SK-N-SH treated with all-trans-retinoic acid at 6 μM for 48 hours (cell line): ENCODE results near the gene METTL8.

Experiments used
- ATAC-seq: fragments of 200-7000 bp; cut with Tn5 transposase; 3 replicates; pipeline ENCODE4 v1.9.1; 2020; ENCODE audit warnings: mild to moderate bottlenecking, moderate library complexity
- ARNTL ChIP-seq: fragments of 450-650 bp; formaldehyde crosslinking; IDR thresholded peaks from 2 replicates; pipeline ENCODE4 v1.5.0; 2020; ENCODE audit warnings: low read depth, mild to moderate bottlenecking, moderate library complexity, borderline replicate concordance
- BACH2 ChIP-seq: fragments of 250-450 bp; sonication (Bioruptor Pico); IDR thresholded peaks from 2 replicates; pipeline ENCODE4 v1.9.0; 2021; ENCODE audit warnings: mild to moderate bottlenecking, borderline replicate concordance
- CSDC2 ChIP-seq: fragments of 250-450 bp; sonication (Bioruptor Pico); IDR thresholded peaks from 2 replicates; pipeline ENCODE4 v1.5.0; 2020; ENCODE audit warnings: mild to moderate bottlenecking, moderate library complexity
- ESRRG ChIP-seq: fragments of 250-450 bp; sonication (Bioruptor Pico); IDR thresholded peaks from 2 replicates; pipeline ENCODE4 v1.6.1; 2021; ENCODE audit warnings: mild to moderate bottlenecking
- GLIS3 ChIP-seq: fragments of 250-450 bp; sonication (Bioruptor Pico); IDR thresholded peaks from 2 replicates; pipeline ENCODE4 v1.5.0; 2020; ENCODE audit warnings: mild to moderate bottlenecking, moderate library complexity
- ISL1 ChIP-seq: fragments of 250-450 bp; sonication (Bioruptor Pico); IDR thresholded peaks from 2 replicates; pipeline ENCODE4 v2.1.2; 2022; ENCODE audit warnings: mild to moderate bottlenecking, moderate library complexity
- OSR1 ChIP-seq: fragments of 250-450 bp; sonication (Bioruptor Pico); IDR thresholded peaks from 2 replicates; pipeline ENCODE4 v1.8.0; 2022; ENCODE audit warnings: moderate library complexity, mild to moderate bottlenecking, inconsistent platforms
- PPARA ChIP-seq: fragments of 250-450 bp; sonication (Bioruptor Pico); IDR thresholded peaks from 2 replicates; pipeline ENCODE4 v1.5.0; 2020; ENCODE audit warnings: mild to moderate bottlenecking, borderline replicate concordance
- RARB ChIP-seq: fragments of 250-450 bp; sonication (Bioruptor Pico); IDR thresholded peaks from 2 replicates; pipeline ENCODE4 v1.8.0; 2021; ENCODE audit warnings: mild to moderate bottlenecking, moderate library complexity
- SNAI2 ChIP-seq: fragments of 250-450 bp; sonication (Bioruptor Pico); IDR thresholded peaks from 2 replicates; pipeline ENCODE4 v1.5.0; 2020; ENCODE audit warnings: mild to moderate bottlenecking, moderate library complexity
- TCF4 ChIP-seq: fragments of 250-450 bp; sonication (Bioruptor Pico); IDR thresholded peaks from 2 replicates; pipeline ENCODE4 v1.8.0; 2021; ENCODE audit warnings: mild to moderate bottlenecking, moderate library complexity, borderline replicate concordance
- TOX ChIP-seq: fragments of 250-450 bp; sonication (Bioruptor Pico); IDR thresholded peaks from 2 replicates; pipeline ENCODE4 v1.8.0; 2021; ENCODE audit warnings: mild to moderate bottlenecking, moderate library complexity, borderline replicate concordance
- ZC3H10 ChIP-seq: fragments of 250-450 bp; sonication (Bioruptor Pico); IDR thresholded peaks from 2 replicates; pipeline ENCODE4 v1.5.1; 2021; ENCODE audit warnings: mild to moderate bottlenecking, moderate library complexity
- ZFP3 ChIP-seq: fragments of 250-450 bp; sonication (Bioruptor Pico); IDR thresholded peaks from 2 replicates; pipeline ENCODE4 v1.5.0; 2020; ENCODE audit warnings: mild to moderate bottlenecking, moderate library complexity
- ZFP30 ChIP-seq: fragments of 450-650 bp; formaldehyde crosslinking; IDR thresholded peaks from 2 replicates; pipeline ENCODE4 v1.5.0; 2022; ENCODE audit warnings: mild to moderate bottlenecking, moderate library complexity
- ZNF565 ChIP-seq: fragments of 450-650 bp; formaldehyde crosslinking; conservative IDR thresholded peaks from 2 replicates; pipeline ENCODE4 v1.5.0; 2020; ENCODE audit warnings: low read depth, mild to moderate bottlenecking, moderate library complexity
- ZNF70 ChIP-seq: fragments of 450-650 bp; formaldehyde crosslinking; IDR thresholded peaks from 2 replicates; pipeline ENCODE4 v1.5.0; 2020; ENCODE audit warnings: mild to moderate bottlenecking, moderate library complexity
- ZNF8 ChIP-seq: fragments of 450-650 bp; formaldehyde crosslinking; IDR thresholded peaks from 2 replicates; pipeline ENCODE4 v1.5.0; 2020; ENCODE audit warnings: mild to moderate bottlenecking, moderate library complexity
- TF ChIP-seq, protein P1 (sequence below): fragments of 250-450 bp; sonication (Bioruptor Pico); IDR thresholded peaks from 2 replicates; pipeline ENCODE4 v1.5.1; 2021; ENCODE audit warnings: mild to moderate bottlenecking, moderate library complexity
- TF ChIP-seq, protein P2 (sequence below): fragments of 250-450 bp; sonication (Bioruptor Pico); IDR thresholded peaks from 2 replicates; pipeline ENCODE4 v1.8.0; 2021; ENCODE audit warnings: low read depth, mild to moderate bottlenecking, moderate library complexity, borderline replicate concordance
- TF ChIP-seq, protein P3 (sequence below): fragments of 250-450 bp; sonication (Bioruptor Pico); IDR thresholded peaks from 2 replicates; pipeline ENCODE4 v1.5.1; 2020; ENCODE audit warnings: low read depth, mild to moderate bottlenecking, moderate library complexity
- TF ChIP-seq, protein P4 (sequence below): fragments of 250-450 bp; sonication (Bioruptor Pico); IDR thresholded peaks from 2 replicates; pipeline ENCODE4 v1.8.0; 2020; ENCODE audit warnings: mild to moderate bottlenecking, moderate library complexity, borderline replicate concordance
- TF ChIP-seq, protein P5 (sequence below): fragments of 250-450 bp; sonication (Bioruptor Pico); IDR thresholded peaks from 2 replicates; pipeline ENCODE4 v1.5.0; 2020; ENCODE audit warnings: mild to moderate bottlenecking, moderate library complexity

METTL8 gene

DNA sequence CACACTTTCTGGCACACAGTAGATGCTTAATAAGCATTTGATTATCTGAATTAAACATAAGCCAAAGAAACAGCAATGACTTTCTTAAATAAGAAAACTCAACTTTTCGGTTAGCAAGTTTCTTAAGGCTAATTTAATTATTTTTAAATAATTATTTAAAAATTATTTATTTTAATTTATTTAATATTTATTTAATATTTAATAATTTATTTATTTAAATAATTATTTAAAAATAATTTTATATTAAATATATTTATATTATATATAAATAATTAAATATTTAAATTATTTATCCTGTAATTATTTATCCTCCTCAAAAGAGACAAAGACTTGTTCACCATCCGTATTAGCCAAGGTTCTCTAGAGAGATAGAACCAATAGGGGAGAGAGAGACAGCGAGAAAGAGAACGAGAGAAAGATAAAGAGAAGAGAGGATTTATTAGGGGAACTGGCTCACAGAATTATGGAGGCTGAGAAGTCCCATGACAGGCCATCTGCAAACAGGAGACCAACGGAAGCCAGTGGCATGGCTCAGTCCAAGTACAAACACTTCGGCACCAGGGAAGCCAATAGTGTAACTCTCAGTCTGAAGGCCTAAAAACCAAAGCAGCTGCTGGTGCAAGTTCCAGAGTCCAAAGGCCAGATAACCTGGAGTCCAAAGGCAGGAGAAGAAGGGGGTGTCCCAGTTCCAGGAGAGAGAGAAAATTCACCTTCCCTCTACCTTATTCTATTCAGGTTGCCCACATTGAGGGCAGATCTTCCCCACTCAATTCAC lies 125.3 kb downstream of the METTL8 start:
- TF ChIP-seq ZFP30 (CRISPR knock-in tag) (no peak), ZNF565 (CRISPR knock-in tag) (no peak), ZNF70 (no peak), OSR1 (CRISPR knock-in tag) (no peak), ZFP3 (CRISPR knock-in tag) (no peak), ARNTL (no peak)
- TF ChIP-seq, protein P1, sequence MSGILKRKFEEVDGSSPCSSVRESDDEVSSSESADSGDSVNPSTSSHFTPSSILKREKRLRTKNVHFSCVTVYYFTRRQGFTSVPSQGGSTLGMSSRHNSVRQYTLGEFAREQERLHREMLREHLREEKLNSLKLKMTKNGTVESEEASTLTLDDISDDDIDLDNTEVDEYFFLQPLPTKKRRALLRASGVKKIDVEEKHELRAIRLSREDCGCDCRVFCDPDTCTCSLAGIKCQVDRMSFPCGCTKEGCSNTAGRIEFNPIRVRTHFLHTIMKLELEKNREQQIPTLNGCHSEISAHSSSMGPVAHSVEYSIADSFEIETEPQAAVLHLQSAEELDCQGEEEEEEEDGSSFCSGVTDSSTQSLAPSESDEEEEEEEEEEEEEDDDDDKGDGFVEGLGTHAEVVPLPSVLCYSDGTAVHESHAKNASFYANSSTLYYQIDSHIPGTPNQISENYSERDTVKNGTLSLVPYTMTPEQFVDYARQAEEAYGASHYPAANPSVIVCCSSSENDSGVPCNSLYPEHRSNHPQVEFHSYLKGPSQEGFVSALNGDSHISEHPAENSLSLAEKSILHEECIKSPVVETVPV (CRISPR knock-in tag), result no peak
- no peak for ATAC-seq

DNA sequence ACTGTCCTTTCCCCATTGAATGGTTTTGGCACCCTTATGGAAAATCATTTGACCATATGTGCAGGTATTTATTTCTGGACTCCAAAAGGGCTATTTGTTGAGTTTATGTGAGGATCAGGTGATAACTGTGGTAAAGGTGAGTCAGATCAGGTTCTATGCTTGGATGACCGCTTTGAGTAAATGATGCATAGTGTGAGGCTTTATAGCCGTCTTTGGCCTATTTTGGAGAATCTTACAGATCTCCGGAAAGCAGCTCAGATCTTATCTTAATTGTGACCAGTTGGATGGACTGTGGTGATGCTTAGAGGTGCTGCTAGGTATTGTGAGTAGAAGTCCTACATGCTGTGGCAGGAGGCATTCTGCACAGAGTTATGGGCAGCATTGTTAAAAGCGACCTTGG lies 126.2 kb downstream of the METTL8 start:
- no peak for ATAC-seq

DNA sequence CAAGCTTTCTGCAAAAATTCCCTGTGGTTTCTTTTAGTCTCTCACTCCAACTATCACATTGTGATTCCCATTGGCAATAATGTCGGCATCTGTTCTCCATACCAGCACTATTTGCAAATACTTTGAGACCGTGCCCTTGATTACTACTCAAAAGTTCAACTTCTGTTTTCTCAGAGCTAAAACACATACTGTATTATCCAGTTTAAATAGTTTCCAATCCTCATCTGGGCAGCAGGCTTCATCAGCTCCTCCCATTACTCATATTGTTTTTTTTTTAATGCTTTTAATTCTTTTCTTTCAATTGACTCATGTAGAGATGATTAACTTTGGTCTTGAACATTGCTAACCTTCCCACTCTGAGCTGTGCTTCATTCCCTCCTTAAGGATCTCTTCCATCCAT lies 135.8 kb downstream of the METTL8 start:
- ATAC-seq, result no peak
- TF ChIP-seq CSDC2 (CRISPR knock-in tag), result no peak
- TF ChIP-seq, protein P2, sequence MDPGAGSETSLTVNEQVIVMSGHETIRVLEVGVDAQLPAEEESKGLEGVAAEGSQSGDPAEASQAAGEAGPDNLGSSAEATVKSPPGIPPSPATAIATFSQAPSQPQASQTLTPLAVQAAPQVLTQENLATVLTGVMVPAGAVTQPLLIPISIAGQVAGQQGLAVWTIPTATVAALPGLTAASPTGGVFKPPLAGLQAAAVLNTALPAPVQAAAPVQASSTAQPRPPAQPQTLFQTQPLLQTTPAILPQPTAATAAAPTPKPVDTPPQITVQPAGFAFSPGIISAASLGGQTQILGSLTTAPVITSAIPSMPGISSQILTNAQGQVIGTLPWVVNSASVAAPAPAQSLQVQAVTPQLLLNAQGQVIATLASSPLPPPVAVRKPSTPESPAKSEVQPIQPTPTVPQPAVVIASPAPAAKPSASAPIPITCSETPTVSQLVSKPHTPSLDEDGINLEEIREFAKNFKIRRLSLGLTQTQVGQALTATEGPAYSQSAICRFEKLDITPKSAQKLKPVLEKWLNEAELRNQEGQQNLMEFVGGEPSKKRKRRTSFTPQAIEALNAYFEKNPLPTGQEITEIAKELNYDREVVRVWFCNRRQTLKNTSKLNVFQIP (CRISPR knock-in tag), result no peak
- no peak for TF ChIP-seq ZNF70
- TF ChIP-seq ISL1 (CRISPR knock-in tag), result no peak
- TF ChIP-seq ESRRG (CRISPR knock-in tag), result no peak
- TF ChIP-seq ZFP3 (CRISPR knock-in tag), result no peak
- TF ChIP-seq, protein P3, sequence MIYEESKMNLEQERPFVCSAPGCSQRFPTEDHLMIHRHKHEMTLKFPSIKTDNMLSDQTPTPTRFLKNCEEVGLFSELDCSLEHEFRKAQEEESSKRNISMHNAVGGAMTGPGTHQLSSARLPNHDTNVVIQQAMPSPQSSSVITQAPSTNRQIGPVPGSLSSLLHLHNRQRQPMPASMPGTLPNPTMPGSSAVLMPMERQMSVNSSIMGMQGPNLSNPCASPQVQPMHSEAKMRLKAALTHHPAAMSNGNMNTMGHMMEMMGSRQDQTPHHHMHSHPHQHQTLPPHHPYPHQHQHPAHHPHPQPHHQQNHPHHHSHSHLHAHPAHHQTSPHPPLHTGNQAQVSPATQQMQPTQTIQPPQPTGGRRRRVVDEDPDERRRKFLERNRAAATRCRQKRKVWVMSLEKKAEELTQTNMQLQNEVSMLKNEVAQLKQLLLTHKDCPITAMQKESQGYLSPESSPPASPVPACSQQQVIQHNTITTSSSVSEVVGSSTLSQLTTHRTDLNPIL (CRISPR knock-in tag), result no peak
- TF ChIP-seq TOX (CRISPR knock-in tag), result no peak
- TF ChIP-seq RARB (CRISPR knock-in tag), result no peak

More for the DNA sequence above, 126.2 kb downstream of the METTL8 start:
- TF ChIP-seq ZNF70, result no peak
- TF ChIP-seq BACH2 (CRISPR knock-in tag), result no peak
- TF ChIP-seq, protein P2 (CRISPR knock-in tag), result no peak
- TF ChIP-seq, protein P4, sequence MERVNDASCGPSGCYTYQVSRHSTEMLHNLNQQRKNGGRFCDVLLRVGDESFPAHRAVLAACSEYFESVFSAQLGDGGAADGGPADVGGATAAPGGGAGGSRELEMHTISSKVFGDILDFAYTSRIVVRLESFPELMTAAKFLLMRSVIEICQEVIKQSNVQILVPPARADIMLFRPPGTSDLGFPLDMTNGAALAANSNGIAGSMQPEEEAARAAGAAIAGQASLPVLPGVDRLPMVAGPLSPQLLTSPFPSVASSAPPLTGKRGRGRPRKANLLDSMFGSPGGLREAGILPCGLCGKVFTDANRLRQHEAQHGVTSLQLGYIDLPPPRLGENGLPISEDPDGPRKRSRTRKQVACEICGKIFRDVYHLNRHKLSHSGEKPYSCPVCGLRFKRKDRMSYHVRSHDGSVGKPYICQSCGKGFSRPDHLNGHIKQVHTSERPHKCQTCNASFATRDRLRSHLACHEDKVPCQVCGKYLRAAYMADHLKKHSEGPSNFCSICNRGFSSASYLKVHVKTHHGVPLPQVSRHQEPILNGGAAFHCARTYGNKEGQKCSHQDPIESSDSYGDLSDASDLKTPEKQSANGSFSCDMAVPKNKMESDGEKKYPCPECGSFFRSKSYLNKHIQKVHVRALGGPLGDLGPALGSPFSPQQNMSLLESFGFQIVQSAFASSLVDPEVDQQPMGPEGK, result no peak
- TF ChIP-seq CSDC2 (CRISPR knock-in tag), result no peak
- no peak for TF ChIP-seq TCF4
- TF ChIP-seq ZNF8 (CRISPR knock-in tag), result no peak
- no peak for TF ChIP-seq ARNTL
- no peak for TF ChIP-seq PPARA (CRISPR knock-in tag)
- TF ChIP-seq ZNF565 (CRISPR knock-in tag), result no peak
- TF ChIP-seq ISL1 (CRISPR knock-in tag), result no peak
- no peak for TF ChIP-seq ZFP30 (CRISPR knock-in tag)
- no peak for TF ChIP-seq SNAI2
- no peak for TF ChIP-seq OSR1 (CRISPR knock-in tag)
- TF ChIP-seq GLIS3 (CRISPR knock-in tag), result no peak
- TF ChIP-seq, protein P3 (CRISPR knock-in tag), result no peak
- TF ChIP-seq RARB (CRISPR knock-in tag), result no peak
- no peak for TF ChIP-seq TOX (CRISPR knock-in tag)
- TF ChIP-seq ZC3H10 (CRISPR knock-in tag), result no peak
- TF ChIP-seq, protein P5, sequence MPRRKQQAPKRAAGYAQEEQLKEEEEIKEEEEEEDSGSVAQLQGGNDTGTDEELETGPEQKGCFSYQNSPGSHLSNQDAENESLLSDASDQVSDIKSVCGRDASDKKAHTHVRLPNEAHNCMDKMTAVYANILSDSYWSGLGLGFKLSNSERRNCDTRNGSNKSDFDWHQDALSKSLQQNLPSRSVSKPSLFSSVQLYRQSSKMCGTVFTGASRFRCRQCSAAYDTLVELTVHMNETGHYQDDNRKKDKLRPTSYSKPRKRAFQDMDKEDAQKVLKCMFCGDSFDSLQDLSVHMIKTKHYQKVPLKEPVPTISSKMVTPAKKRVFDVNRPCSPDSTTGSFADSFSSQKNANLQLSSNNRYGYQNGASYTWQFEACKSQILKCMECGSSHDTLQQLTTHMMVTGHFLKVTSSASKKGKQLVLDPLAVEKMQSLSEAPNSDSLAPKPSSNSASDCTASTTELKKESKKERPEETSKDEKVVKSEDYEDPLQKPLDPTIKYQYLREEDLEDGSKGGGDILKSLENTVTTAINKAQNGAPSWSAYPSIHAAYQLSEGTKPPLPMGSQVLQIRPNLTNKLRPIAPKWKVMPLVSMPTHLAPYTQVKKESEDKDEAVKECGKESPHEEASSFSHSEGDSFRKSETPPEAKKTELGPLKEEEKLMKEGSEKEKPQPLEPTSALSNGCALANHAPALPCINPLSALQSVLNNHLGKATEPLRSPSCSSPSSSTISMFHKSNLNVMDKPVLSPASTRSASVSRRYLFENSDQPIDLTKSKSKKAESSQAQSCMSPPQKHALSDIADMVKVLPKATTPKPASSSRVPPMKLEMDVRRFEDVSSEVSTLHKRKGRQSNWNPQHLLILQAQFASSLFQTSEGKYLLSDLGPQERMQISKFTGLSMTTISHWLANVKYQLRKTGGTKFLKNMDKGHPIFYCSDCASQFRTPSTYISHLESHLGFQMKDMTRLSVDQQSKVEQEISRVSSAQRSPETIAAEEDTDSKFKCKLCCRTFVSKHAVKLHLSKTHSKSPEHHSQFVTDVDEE, result no peak
- TF ChIP-seq, all 23 proteins: peak for 0
